Kidney tubule cell (primary cell): ENCODE results near the gene APOL2.
"Not testable (repeated sequence)": the region's sequence is repeated elsewhere in the genome, so short reads cannot be mapped to it uniquely, and the experiment has no call there.

ENCODE experiments used
- DNase-seq: peaks from one replicate; pipeline ENCODE4 v3.0.0-alpha.2; 2018; ENCODE audit warnings: low spot score

The APOL2 gene

GRCh38 chr22:36197514-36198146 is 41.7 kb downstream of the APOL2 start:
- no peak for DNase-seq

- no peak for DNase-seq
Observed at GRCh38 chr22:36197065-36197440, 42.3 kb downstream of the APOL2 start.

- DNase-seq: no peak
Observed at GRCh38 chr22:36196254-36197064, 42.9 kb downstream of the APOL2 start.

- DNase-seq: peak; percentile 72
Observed at GRCh38 chr22:36194971-36195370, 44.4 kb downstream of the APOL2 start.

- DNase-seq: no peak
Observed at GRCh38 chr22:36194385-36194784, 44.9 kb downstream of the APOL2 start.

GRCh38 chr22:36193577-36193976 is 45.8 kb downstream of the APOL2 start:
- no peak for DNase-seq

GRCh38 chr22:36193171-36193570 is 46.2 kb downstream of the APOL2 start:
- no peak for DNase-seq

GRCh38 chr22:36192542-36192941 is 46.8 kb downstream of the APOL2 start:
- DNase-seq: peak; percentile 32

- DNase-seq: no peak
Observed at GRCh38 chr22:36191106-36191836, 48.1 kb downstream of the APOL2 start.

GRCh38 chr22:36187862-36188261 is 51.5 kb downstream of the APOL2 start:
- DNase-seq: not testable (repeated sequence)

- no peak for DNase-seq
Observed at GRCh38 chr22:36185828-36186624, 53.3 kb downstream of the APOL2 start.

- no peak for DNase-seq
Observed at GRCh38 chr22:36184433-36185025, 54.8 kb downstream of the APOL2 start.

- no peak for DNase-seq
Observed at GRCh38 chr22:36183446-36183845, 55.9 kb downstream of the APOL2 start.

GRCh38 chr22:36182857-36183256 is 56.5 kb downstream of the APOL2 start:
- no peak for DNase-seq

GRCh38 chr22:36182056-36182455 is 57.3 kb downstream of the APOL2 start:
- DNase-seq: no peak

GRCh38 chr22:36180928-36181327 is 58.4 kb downstream of the APOL2 start:
- DNase-seq: no peak

- peak; percentile 71 for DNase-seq
Observed at GRCh38 chr22:36180038-36180880, 59.1 kb downstream of the APOL2 start.

GRCh38 chr22:36177160-36177559 is 62.2 kb downstream of the APOL2 start:
- DNase-seq: no peak
